HEK293 (cell line): Measurements from ENCODE around the gene LGALS13.

Source experiments
- CTCF ChIP-seq: fragments of 450-650 bp; formaldehyde crosslinking; IDR thresholded peaks from 2 replicates; pipeline ENCODE4 v1.5.1; 2016; ENCODE audit warnings: missing biosample characterization, missing genetic modification characterization
- EGR2 ChIP-seq: fragments of 450-650 bp; formaldehyde crosslinking; IDR thresholded peaks from 2 replicates; pipeline ENCODE4 v1.5.1; 2016; ENCODE audit warnings: low read depth, missing biosample characterization, missing genetic modification characterization
- KLF10 ChIP-seq: fragments of 450-650 bp; IDR thresholded peaks from 2 replicates; pipeline ENCODE4 v1.5.1; 2018; ENCODE audit warnings: missing biosample characterization, mild to moderate bottlenecking, missing genetic modification characterization
- RBAK ChIP-seq: fragments of 450-650 bp; formaldehyde crosslinking; IDR thresholded peaks from 2 replicates; pipeline ENCODE4 v1.5.1; 2016; ENCODE audit warnings: missing biosample characterization, missing genetic modification characterization
- TCF7L2 ChIP-seq: IDR thresholded peaks from 2 replicates; pipeline ENCODE4 v1.6.1; 2011; ENCODE audit warnings: low read depth, mild to moderate bottlenecking, inconsistent platforms, low read length, moderate library complexity, borderline replicate concordance
- YY1 ChIP-seq: fragments of 450-650 bp; formaldehyde crosslinking; IDR thresholded peaks from 2 replicates; pipeline ENCODE4 v1.5.1; 2018; ENCODE audit warnings: missing biosample characterization, missing genetic modification characterization
- ZBTB1 ChIP-seq: fragments of 450-650 bp; formaldehyde crosslinking; IDR thresholded peaks from 2 replicates; pipeline ENCODE4 v1.5.1; 2016; ENCODE audit warnings: missing biosample characterization, missing genetic modification characterization
- ZBTB49 ChIP-seq: fragments of 450-650 bp; formaldehyde crosslinking; IDR thresholded peaks from 2 replicates; pipeline ENCODE4 v1.5.1; 2016; ENCODE audit warnings: missing biosample characterization, missing genetic modification characterization, low read depth
- ZFHX2 ChIP-seq: fragments of 450-650 bp; formaldehyde crosslinking; conservative IDR thresholded peaks from 2 replicates; pipeline ENCODE4 v1.5.1; 2016; ENCODE audit warnings: missing biosample characterization, missing genetic modification characterization
- ZNF157 ChIP-seq: fragments of 450-650 bp; formaldehyde crosslinking; IDR thresholded peaks from 2 replicates; pipeline ENCODE4 v1.5.1; 2016; ENCODE audit warnings: missing biosample characterization, missing genetic modification characterization
- ZNF621 ChIP-seq: fragments of 450-650 bp; formaldehyde crosslinking; IDR thresholded peaks from 2 replicates; pipeline ENCODE4 v1.5.1; 2017; ENCODE audit warnings: missing biosample characterization, missing genetic modification characterization
- ZNF777 ChIP-seq: fragments of 450-650 bp; formaldehyde crosslinking; IDR thresholded peaks from 2 replicates; pipeline ENCODE4 v1.5.1; 2017; ENCODE audit warnings: missing biosample characterization, missing genetic modification characterization, borderline replicate concordance
- ZSCAN5A ChIP-seq: fragments of 450-650 bp; formaldehyde crosslinking; IDR thresholded peaks from 2 replicates; pipeline ENCODE4 v1.5.1; 2016; ENCODE audit warnings: missing biosample characterization, missing genetic modification characterization

GRCh38 chr19:39590265-39590664 lies 12.1 kb upstream of the LGALS13 start:
- TF ChIP-seq CTCF (no peak), ZNF777 (tag by site-specific recombination) (no peak), YY1 (tag by site-specific recombination) (no peak), ZBTB1 (no peak), ZSCAN5A (tag by site-specific recombination) (no peak), KLF10 (tag by site-specific recombination) (no peak), ZFHX2 (tag by site-specific recombination) (no peak), EGR2 (tag by site-specific recombination) (no peak), TCF7L2 (no peak), ZBTB49 (no peak), RBAK (tag by site-specific recombination) (no peak), ZNF621 (tag by site-specific recombination) (no peak), ZNF157 (tag by site-specific recombination) (no peak)
